NCI-H1694 treated with DMSO at 0.1 percent for 48 hours (cell line): ENCODE results near the gene IRF4.
"Not testable (repeated sequence)": the region's sequence is repeated elsewhere in the genome, so short reads cannot be mapped to it uniquely, and the experiment has no call there.

Source experiments
- DNase-seq: peaks from one replicate; lab custom pipeline; 2025; lab: John Stamatoyannopoulos, UW

IRF4 gene

DNA sequence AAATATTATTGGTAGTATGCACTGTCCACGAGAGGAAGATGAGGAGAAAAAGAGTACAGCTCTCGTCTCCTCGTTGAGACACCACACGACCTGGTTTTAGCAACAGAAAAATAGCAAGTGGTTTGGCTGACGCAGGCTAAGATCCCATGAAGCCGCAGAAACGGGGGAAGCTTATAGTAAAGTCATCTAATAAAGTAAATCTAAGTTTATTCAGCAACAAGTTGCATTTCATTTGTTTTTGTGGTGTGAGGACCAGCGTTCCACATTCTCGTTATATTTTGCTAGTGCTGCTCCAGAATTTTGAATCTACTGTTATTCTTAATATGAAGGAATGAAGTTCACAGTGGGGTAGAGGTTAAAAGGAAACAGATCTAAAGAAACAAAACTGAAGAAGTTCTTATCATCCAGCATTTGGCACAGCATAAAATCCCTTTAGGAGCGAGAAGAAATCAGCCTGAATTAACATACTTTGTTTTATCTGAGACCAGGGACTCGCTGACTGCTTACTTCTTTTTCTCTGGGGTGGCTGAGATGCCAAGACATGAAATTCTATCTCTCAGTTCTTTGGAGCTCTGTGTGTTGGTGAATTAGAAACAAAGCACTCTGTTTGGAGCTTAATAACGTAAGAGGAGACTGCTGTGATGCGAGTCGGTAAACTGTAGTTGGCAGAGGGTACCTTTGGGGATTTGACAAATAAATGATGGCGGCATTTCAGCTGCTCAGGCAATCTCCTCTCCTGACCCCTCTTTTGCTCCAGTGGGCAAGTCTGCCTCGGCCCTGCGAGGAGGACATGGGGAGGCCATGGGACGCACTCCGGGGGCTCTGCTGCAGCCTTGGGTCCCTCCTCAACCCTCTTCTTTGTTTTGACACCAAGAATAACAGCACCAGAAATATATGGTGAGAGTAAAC, 24.9 kb upstream of the IRF4 start:
- DNase-seq: no peak

DNA sequence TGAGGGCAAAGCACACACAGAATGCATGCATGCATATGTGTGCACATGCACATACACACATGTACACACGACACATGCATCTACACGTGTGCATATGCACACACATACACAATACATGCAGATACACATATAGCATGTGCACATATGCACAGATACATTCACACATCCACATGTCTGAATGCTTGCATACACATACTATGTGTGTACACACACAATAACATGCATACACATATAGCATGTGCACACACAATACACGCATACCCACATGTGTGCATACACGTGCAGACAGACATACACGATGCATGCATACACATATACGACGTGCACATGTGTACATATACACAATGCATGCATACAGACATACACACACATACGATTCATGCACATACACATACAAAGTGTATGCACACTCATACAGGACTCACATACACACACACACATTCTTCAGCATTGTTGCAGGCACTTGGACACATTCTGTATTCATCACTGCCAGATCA, 24.2 kb upstream of the IRF4 start:
- no peak for DNase-seq

- no peak for DNase-seq
These were observed 23.5 kb upstream of the IRF4 start for GRCh38 chr6:367891-368630.

DNA sequence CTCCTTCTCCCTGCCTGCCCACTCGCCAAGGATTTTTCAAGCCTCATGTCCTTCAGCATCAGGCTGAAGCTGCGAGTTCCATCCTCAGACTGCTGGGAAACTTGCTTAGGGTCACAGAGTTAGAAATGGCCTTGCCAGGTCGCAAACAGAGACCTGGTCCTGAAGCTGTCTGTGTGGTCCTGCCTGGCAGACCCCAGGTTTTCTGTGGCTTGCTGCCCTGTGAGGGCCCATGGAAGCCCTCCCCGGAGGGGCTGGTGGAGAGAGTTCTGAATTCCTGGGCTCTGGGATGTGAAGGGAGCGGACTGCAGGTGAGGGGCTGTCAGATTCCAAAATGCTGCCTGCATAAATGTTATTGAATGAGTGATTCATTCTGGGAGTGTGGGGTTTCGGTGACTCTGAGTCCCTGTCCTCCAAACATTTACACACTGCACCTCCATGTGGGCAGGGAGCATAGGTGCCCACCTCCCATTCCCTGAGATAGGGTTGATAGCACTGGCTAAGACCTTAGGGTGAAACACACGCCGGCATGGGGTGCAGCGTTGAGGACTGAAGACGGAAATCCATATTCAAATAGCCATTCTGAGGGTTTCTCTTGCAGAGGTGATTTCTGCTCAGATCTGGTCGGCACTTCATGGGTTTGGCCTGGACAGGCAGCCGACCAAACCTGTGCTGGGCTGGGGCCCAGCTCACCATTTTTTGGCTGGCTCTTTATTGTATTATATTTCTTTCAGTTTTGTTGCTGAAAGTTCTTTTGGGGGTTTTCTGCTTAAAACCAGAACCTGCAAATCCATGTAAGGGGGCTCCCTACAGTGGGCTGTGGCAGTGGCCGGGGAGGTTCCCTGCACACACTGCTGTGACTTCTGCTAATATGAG, 21.8 kb upstream of the IRF4 start:
- no peak for DNase-seq

- no peak for DNase-seq
These were observed 21.0 kb upstream of the IRF4 start for GRCh38 chr6:370555-370954.

DNA sequence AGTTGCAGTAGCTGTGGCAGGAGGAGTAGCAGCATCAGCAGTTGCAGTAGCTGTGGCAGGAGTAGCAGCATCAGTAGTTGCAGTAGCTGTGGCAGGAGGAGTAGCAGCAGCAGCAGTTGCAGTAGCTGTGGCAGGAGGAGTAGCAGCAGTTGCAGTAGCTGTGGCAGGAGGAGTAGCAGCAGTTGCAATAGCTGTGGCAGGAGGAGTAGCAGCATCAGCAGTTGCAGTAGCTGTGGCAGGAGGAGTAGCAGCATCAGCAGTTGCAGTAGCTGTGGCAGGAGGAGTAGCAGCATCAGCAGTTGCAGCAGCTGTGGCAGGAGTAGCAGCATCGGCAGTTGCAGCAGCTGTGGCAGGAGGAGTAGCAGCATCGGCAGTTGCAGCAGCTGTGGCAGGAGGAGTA, 19.7 kb upstream of the IRF4 start:
- not testable (repeated sequence) for DNase-seq

GRCh38 chr6:372336-372911, 19.1 kb upstream of the IRF4 start:
- DNase-seq: no peak

GRCh38 chr6:373031-373430, 18.5 kb upstream of the IRF4 start:
- no peak for DNase-seq

DNA sequence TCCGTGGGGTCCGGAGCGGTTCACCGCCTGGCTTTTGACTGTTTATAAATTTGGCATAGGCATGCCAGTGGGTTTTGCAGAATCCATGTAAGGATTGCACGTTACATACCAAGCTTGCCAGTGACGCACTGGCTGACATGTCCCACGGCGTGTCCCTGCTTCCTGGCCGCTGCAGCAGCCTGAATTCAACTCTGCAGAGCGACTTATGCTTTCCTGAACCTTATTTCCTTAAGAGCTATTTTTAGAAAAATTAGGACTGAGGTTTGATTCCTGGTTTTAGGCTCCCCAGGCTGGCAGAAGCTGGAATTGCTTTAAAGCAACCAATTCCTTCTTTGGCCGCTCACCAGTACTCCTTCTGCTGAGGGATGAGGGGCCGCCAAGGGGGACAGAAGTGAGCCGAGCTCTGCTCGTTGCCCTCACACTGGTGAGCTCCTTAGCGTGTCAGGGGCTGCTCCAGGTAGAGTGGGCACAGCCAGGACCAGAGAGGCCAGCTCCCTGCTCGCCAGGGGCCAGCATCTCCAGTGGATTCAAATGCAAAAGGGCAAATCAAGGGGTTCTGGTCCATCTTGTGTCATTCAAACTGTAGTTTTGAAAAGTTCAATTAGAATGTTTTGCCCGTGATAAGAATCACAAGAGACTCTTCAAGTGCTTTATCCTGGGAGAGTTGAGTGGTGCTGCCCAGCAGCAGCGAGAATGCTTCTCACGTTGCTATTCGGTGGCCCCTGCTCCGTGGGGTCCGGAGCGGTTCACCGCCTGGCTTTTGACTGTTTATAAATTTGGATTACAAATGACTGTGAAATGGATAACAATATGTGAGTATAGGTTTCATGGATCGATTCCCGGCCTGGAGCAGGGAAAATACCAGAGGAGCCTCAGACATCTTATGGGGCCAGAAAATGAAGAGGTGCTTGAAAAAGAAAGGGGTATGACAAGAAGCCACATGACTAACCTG, 17.5 kb upstream of the IRF4 start:
- no peak for DNase-seq

GRCh38 chr6:374956-375355, 16.6 kb upstream of the IRF4 start:
- DNase-seq: no peak

DNA sequence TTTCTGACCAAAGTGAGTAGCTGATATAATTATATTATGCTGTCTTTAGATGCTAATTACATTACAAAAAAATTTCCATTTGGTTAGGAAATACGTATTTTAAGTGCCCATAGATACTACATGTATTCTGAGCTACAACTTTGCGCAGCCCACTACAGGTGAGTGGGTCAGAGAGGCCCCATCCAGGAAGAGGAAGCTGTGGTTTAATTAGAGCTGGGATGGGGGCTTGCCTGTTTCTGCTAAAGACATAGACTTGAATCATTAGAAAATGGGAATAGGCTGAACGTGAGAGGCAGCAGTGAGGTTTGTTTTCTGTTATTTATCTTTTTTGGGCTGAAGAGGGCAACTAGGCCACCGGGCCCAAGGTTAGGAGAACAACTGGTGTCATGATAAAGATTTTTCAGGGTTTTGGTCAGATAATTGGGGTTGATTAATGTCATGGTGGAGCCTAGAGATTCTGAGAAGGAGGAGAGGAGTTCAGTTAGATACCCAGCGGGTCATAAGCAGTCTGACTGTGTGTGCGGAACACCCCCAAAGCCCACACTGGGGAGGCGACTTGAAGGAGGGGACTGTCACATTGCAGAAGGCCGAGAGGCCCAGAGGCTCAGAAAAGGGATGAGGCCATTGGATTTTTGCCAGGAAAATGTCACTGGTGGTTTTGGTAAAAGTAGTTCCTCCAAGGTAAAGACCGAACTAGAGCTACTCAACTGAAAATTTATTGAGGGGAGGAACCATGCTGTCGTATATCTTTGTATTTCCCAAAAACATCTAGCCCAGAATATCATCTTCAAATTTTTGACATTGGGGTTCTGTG, 14.5 kb upstream of the IRF4 start:
- DNase-seq: no peak

GRCh38 chr6:377641-378020, 13.9 kb upstream of the IRF4 start:
- DNase-seq: not testable (repeated sequence)

- DNase-seq: no peak
These were observed 13.2 kb upstream of the IRF4 start for GRCh38 chr6:378090-378957.

DNA sequence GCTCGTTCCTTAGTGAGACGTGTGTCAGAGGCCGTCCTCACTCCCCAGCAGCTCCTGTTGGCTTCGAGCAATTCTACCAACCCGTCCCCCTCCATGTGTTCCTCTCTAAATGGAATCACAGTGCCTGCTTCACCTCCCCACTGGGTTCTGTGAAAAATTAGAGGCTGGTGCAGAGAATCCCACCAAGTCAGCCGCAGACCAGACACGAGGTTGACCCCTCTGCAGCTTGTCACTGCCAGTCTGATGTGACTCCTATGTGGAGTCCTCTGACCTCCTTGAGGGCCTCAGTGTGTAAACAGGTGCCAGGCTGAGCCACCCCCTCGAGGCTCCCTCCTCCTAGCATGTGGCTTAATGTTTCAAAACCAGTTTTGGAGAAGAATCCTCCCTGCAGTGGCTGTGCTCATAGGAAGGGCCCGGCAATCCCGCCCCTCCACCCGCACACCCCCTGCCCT, 12.6 kb upstream of the IRF4 start:
- DNase-seq: no peak

GRCh38 chr6:379410-380181, 12.0 kb upstream of the IRF4 start:
- DNase-seq: no peak

GRCh38 chr6:380234-381218, 11.0 kb upstream of the IRF4 start:
- no peak for DNase-seq
